Spleen (tissue), 11 donors: ENCODE results near the gene COBL. TPM values are rescaled to one million over a fixed set of nuclear protein-coding genes. Genes with fewer than 3 reads are reported as not detected.

Source experiments
- DNase-seq: peaks from one replicate; pipeline ENCODE4 v3.0.0-alpha.2; 2020
- H3K27ac ChIP-seq, 8 donors: fragments of 200-600 bp; sonication (generic) in 7 of 8; 1 replicate in 4 of 8; 2 replicates in 4 of 8; pipeline versions ENCODE4 v1.5.0 to v1.8.0; 2016 to 2021; ENCODE audit warnings: inconsistent platforms in 4 of 8, mild to moderate bottlenecking in 4 of 8, moderate library complexity in 1 of 8
- H3K27me3 ChIP-seq, 7 donors: fragments of 200-600 bp; sonication (generic) in 6 of 7; replicated peaks in 1 of 7; 1 replicate in 4 of 7; 2 replicates in 3 of 7; pipeline versions ENCODE4 v1.5.0 to v1.8.0; 2016 to 2021; ENCODE audit warnings: inconsistent platforms in 3 of 7, mild to moderate bottlenecking in 1 of 7
- H3K36me3 ChIP-seq, 6 donors: fragments of 200-600 bp; sonication (generic) in 5 of 6; 1 replicate in 4 of 6; 2 replicates in 2 of 6; pipeline versions ENCODE4 v1.5.0 to v1.8.0; 2016 to 2021; ENCODE audit warnings: inconsistent platforms in 2 of 6
- H3K4me1 ChIP-seq, 6 donors: fragments of 200-600 bp; sonication (generic) in 5 of 6; 1 replicate in 3 of 6; 2 replicates in 3 of 6; pipeline versions ENCODE4 v1.5.0 to v1.8.0; 2016 to 2021; ENCODE audit warnings: inconsistent platforms in 3 of 6
- H3K4me3 ChIP-seq, 8 donors: fragments of 200-600 bp; sonication (generic) in 7 of 8; 1 replicate in 4 of 8; 2 replicates in 4 of 8; pipeline versions ENCODE4 v1.5.0 to v1.8.0; 2016 to 2021; ENCODE audit warnings: inconsistent platforms in 4 of 8, mild to moderate bottlenecking in 4 of 8, moderate library complexity in 2 of 8
- H3K9me3 ChIP-seq, 8 donors: fragments of 200-600 bp; sonication (generic) in 7 of 8; 1 replicate in 4 of 8; 2 replicates in 4 of 8; pipeline versions ENCODE4 v1.5.0 to v1.8.0; 2016 to 2021; ENCODE audit warnings: inconsistent platforms in 4 of 8
- POLR2A ChIP-seq, 3 donors: fragments of 450-650 bp; IDR thresholded peaks; one replicate each; pipeline ENCODE4 v1.5.1; 2017; ENCODE audit warnings: antibody characterized with exemption in 3 of 3, mild to moderate bottlenecking in 1 of 3
- POLR2AphosphoS5 ChIP-seq, 3 donors: sonication (generic); formaldehyde crosslinking; IDR thresholded peaks; one replicate each; pipeline ENCODE4 v1.5.1; 2017; ENCODE audit warnings: antibody characterized with exemption in 3 of 3
- WGBS, 5 donors: extraction: QIAGEN DNeasy Blood & Tissue Kit in 3 of 5; methylation state at CpG; one replicate each; pipeline versions ENCODE4 v1.1.5 to v1.1.7; 2013 to 2018; 5-methylcytosine and 5-hydroxymethylcytosine counted together
- intact Hi-C: fragments of 100-400 bp; cut with DNase I; formaldehyde crosslinking; loops from one replicate; pipeline ENCODE4 v1.15.0; 2023; ENCODE audit warnings: low total_unique reads
- polyA plus RNA-seq, 3 donors: library from polyadenylated mRNA; stranded (reverse); fragments of 200-250 nt; gene quantifications; one replicate each; pipeline ENCODE4 v1.2.1, GENCODE V29; 2013
- total RNA-seq, 7 donors: library from RNA; depleted of rRNA in 3 of 7; stranded (reverse); fragments of >200 nt in 3 of 7; fragmentation: NEBNext Ultra II Directional in 4 of 7; extraction: Animal tissue kit (Norgen Biotek cat#: 25700) in 4 of 7; gene quantifications; one replicate each; pipeline versions ENCODE4 v1.1.0 to v1.2.1, GENCODE V29; 2016 to 2021
- TF ChIP-seq, protein P1 (sequence below), 11 experiments: fragments of 200-600 bp in 7 of 11; fragments of 450-650 bp in 4 of 11; sonication (generic) in 4 of 11; IDR thresholded peaks in 8 of 11; conservative IDR thresholded peaks in 3 of 11; 1 replicate in 7 of 11; 2 replicates in 4 of 11; pipeline versions ENCODE4 v1.4.0 to v1.8.0; 2016 to 2021; ENCODE audit warnings: antibody characterized with exemption in 11 of 11, inconsistent platforms in 4 of 11, mild to moderate bottlenecking in 1 of 11
- donor health status: healthy with polysubstance abuse.
- donor health status: DM: no; HTN: no; CAD: no; lungs with moderate emphysema.
- donor health status: DM: no; HTN: no; CAD: no.
- donor health status: Bipolar disorder and iron deficiency.
- donor health status: healthy.
- donor health status: DM: no; HTN: no; CAD: no.
- donor health status: DM: yes; HTN: yes; CAD: no.

Gene COBL
- total and polyA plus RNA-seq, 10 donors = 0.09 to 0.80 (median 0.57) TPM; not detected in 1

GRCh38 chr7:51356849-51357516, 40.4 kb upstream of the COBL start:
- WGBS, 5 donors = 76 to 88% (median 80%) methylated on average over 12 of the region's 12 CpGs
- no peaks in the 10 kb centered on the region for H3K27me3 ChIP-seq
- H3K36me3 ChIP-seq = no peaks in the 10 kb centered on the region
- peaks cover 0 to 11% (median 2%) of the 10 kb centered on the region in 8 donors for H3K9me3 ChIP-seq
- TF ChIP-seq, protein P1, sequence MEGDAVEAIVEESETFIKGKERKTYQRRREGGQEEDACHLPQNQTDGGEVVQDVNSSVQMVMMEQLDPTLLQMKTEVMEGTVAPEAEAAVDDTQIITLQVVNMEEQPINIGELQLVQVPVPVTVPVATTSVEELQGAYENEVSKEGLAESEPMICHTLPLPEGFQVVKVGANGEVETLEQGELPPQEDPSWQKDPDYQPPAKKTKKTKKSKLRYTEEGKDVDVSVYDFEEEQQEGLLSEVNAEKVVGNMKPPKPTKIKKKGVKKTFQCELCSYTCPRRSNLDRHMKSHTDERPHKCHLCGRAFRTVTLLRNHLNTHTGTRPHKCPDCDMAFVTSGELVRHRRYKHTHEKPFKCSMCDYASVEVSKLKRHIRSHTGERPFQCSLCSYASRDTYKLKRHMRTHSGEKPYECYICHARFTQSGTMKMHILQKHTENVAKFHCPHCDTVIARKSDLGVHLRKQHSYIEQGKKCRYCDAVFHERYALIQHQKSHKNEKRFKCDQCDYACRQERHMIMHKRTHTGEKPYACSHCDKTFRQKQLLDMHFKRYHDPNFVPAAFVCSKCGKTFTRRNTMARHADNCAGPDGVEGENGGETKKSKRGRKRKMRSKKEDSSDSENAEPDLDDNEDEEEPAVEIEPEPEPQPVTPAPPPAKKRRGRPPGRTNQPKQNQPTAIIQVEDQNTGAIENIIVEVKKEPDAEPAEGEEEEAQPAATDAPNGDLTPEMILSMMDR (IDR thresholded peaks at IDR 0.05 in 8 of 11, conservative IDR thresholded peaks at IDR 0.05 in 3 of 11) = no peak
- TF ChIP-seq POLR2AphosphoS5 (IDR thresholded peaks at IDR 0.05) (peak in 1 of 3 donors; percentile 21), POLR2A (IDR thresholded peaks at IDR 0.05) (no peak)
- H3K4me3 ChIP-seq = no peak overlapping the region
- H3K4me1 ChIP-seq = no peaks in the 10 kb centered on the region
- no peak for DNase-seq
- peak overlapping the region in 2 of 8 donors; percentile 13 to 21 for H3K27ac ChIP-seq
- intact Hi-C loops = no loop called here

- intact Hi-C loops = no loop called here
- Histone ChIP-seq H3K4me1 (no peaks in the 10 kb centered on the region), H3K9me3 (peaks cover 0 to 11% (median 2%) of the 10 kb centered on the region in 8 donors), H3K27ac (no peak overlapping the region), H3K36me3 (no peaks in the 10 kb centered on the region), H3K4me3 (no peak overlapping the region), H3K27me3 (no peaks in the 10 kb centered on the region)
- WGBS, 5 donors = 40 to 59% (median 52%) methylated on average over 5 of the region's 5 CpGs
- DNase-seq = no peak
- TF ChIP-seq, protein P1 (IDR thresholded peaks at IDR 0.05 in 8 of 11, conservative IDR thresholded peaks at IDR 0.05 in 3 of 11) = no peak
- TF ChIP-seq POLR2A (IDR thresholded peaks at IDR 0.05) (no peak), POLR2AphosphoS5 (IDR thresholded peaks at IDR 0.05) (no peak)
Observed at GRCh38 chr7:51354897-51355296, 38.3 kb upstream of the COBL start.

DNA sequence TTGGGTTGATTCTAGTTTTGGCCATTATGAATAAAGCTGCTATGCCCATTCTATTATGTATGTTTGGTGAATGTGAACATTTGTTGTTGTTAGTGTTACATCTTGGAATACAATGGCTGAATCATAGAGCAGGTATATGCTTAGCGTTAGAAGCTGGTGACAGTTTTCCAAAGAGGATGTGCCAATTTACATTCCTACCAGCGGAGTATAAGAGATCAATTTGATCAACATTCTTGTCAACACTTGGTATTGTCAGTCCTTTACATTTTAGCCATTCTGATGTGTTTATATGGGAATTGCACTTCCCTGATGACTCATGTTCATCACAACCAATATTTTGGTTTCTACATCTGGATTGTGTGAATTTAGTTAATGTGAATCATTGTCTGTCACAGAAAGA, 37.8 kb upstream of the COBL start:
- intact Hi-C loops = no loop called here
- H3K9me3 ChIP-seq = peaks cover 0 to 11% (median 2%) of the 10 kb centered on the region in 8 donors
- H3K4me3 ChIP-seq = no peak overlapping the region
- TF ChIP-seq, protein P1 (IDR thresholded peaks at IDR 0.05 in 8 of 11, conservative IDR thresholded peaks at IDR 0.05 in 3 of 11) = no peak
- TF ChIP-seq POLR2A (IDR thresholded peaks at IDR 0.05) (no peak), POLR2AphosphoS5 (IDR thresholded peaks at IDR 0.05) (no peak)
- H3K27ac ChIP-seq = no peak overlapping the region
- H3K36me3 ChIP-seq = no peaks in the 10 kb centered on the region
- 88 to 99% (median 94%) methylated on average over 2 of the region's 2 CpGs for WGBS, 5 donors
- DNase-seq = no peak
- no peaks in the 10 kb centered on the region for H3K27me3 ChIP-seq
- no peaks in the 10 kb centered on the region for H3K4me1 ChIP-seq

- H3K27ac ChIP-seq = no peak overlapping the region
- H3K36me3 ChIP-seq = no peaks in the 10 kb centered on the region
- H3K4me3 ChIP-seq = no peak overlapping the region
- H3K9me3 ChIP-seq = peaks cover 0 to 11% (median 2%) of the 10 kb centered on the region in 8 donors
- no peaks in the 10 kb centered on the region for H3K27me3 ChIP-seq
- 85 to 92% (median 88%) methylated on average over 10 of the region's 10 CpGs for WGBS, 5 donors
- no peaks in the 10 kb centered on the region for H3K4me1 ChIP-seq
- intact Hi-C loops = no loop called here
- no peak for DNase-seq
- TF ChIP-seq POLR2AphosphoS5 (IDR thresholded peaks at IDR 0.05) (no peak), POLR2A (IDR thresholded peaks at IDR 0.05) (no peak)
- TF ChIP-seq, protein P1 (IDR thresholded peaks at IDR 0.05 in 8 of 11, conservative IDR thresholded peaks at IDR 0.05 in 3 of 11) = no peak
Observed at GRCh38 chr7:51352174-51353100, 35.8 kb upstream of the COBL start.
